Smooth muscle cell (in vitro differentiated cells): ENCODE measurements around the gene LAD1. TPM values are rescaled to one million over a fixed set of nuclear protein-coding genes. Genes with fewer than 3 reads are reported as not detected.
A peak's percentile ranks its signal among the peaks of the same experiment; 100 is the strongest.

ENCODE experiments used
- DNase-seq: peaks from one replicate; lab custom pipeline; 2025; ENCODE audit not compliant: unreplicated experiment; lab: John Stamatoyannopoulos, UW
- H2AFZ ChIP-seq: fragments of 200-600 bp; sonication (generic); 2 replicates; pipeline ENCODE4 v1.6.0; 2016; ENCODE audit warnings: antibody characterized with exemption, low read depth, mild to moderate bottlenecking
- H3F3A ChIP-seq: fragments of 200-600 bp; sonication (generic); 2 replicates; pipeline ENCODE4 v1.6.0; 2017; ENCODE audit warnings: antibody characterized with exemption, low read depth
- H3K27ac ChIP-seq: fragments of 200-600 bp; sonication (generic); 2 replicates; pipeline ENCODE4 v1.5.1; 2016; ENCODE audit warnings: low read depth, mild to moderate bottlenecking
- H3K27me3 ChIP-seq: fragments of 200-600 bp; sonication (generic); 2 replicates; pipeline ENCODE4 v1.6.1; 2016; ENCODE audit warnings: low read depth, mild to moderate bottlenecking
- H3K36me3 ChIP-seq: fragments of 200-600 bp; sonication (generic); 2 replicates; pipeline ENCODE4 v1.5.1; 2016; ENCODE audit warnings: low read depth
- H3K4me1 ChIP-seq: fragments of 200-600 bp; sonication (generic); 2 replicates; pipeline ENCODE4 v1.5.1; 2016; ENCODE audit warnings: low read depth
- H3K4me2 ChIP-seq: fragments of 200-600 bp; sonication (generic); 2 replicates; pipeline ENCODE4 v1.6.0; 2016; ENCODE audit warnings: mild to moderate bottlenecking
- H3K4me3 ChIP-seq: fragments of 200-600 bp; sonication (generic); 2 replicates; pipeline ENCODE4 v1.5.1; 2016; ENCODE audit warnings: mild to moderate bottlenecking
- H3K79me2 ChIP-seq: fragments of 200-600 bp; sonication (generic); 2 replicates; pipeline ENCODE4 v1.6.0; 2016; ENCODE audit warnings: low read depth, mild to moderate bottlenecking
- H3K9ac ChIP-seq: fragments of 200-600 bp; sonication (generic); 2 replicates; pipeline ENCODE4 v1.6.0; 2016; ENCODE audit warnings: low read depth
- H3K9me3 ChIP-seq: fragments of 200-600 bp; sonication (generic); replicated peaks from 2 replicates; pipeline ENCODE4 v1.5.1; 2016; ENCODE audit warnings: low read depth
- H4K20me1 ChIP-seq: fragments of 200-600 bp; sonication (generic); 2 replicates; pipeline ENCODE4 v1.6.0; 2016; ENCODE audit warnings: low read depth
- whole genome bisulfite sequencing: methylation state at CpG from one replicate; pipeline ENCODE4 v1.1.7; 2016; ENCODE audit warnings: low lambda C conversion rate; 5-methylcytosine and 5-hydroxymethylcytosine counted together
- polyA plus RNA-seq: library from polyadenylated mRNA; unstranded; fragments of >200 nt; fragmentation: Nextera tagmentation; extraction: Ambion mirVana; gene quantifications from 2 replicates; pipeline ENCODE4 v1.2.1, GENCODE V29; 2016
- total RNA-seq: library from RNA; depleted of rRNA; stranded (reverse); fragments of >200 nt; gene quantifications from 2 replicates; pipeline ENCODE4 v1.2.3, GENCODE V29; 2014
- TF ChIP-seq, protein P1 (sequence below): fragments of 200-600 bp; sonication (generic); IDR thresholded peaks from 2 replicates; pipeline ENCODE4 v1.5.1; 2017; ENCODE audit warnings: borderline replicate concordance, mild to moderate bottlenecking, antibody characterized with exemption; ENCODE audit not compliant: insufficient read depth, poor library complexity, severe bottlenecking

The LAD1 gene
- total and polyA plus RNA-seq, 2 experiments from 2014 or later: 6.9 to 8.8 TPM

DNA sequence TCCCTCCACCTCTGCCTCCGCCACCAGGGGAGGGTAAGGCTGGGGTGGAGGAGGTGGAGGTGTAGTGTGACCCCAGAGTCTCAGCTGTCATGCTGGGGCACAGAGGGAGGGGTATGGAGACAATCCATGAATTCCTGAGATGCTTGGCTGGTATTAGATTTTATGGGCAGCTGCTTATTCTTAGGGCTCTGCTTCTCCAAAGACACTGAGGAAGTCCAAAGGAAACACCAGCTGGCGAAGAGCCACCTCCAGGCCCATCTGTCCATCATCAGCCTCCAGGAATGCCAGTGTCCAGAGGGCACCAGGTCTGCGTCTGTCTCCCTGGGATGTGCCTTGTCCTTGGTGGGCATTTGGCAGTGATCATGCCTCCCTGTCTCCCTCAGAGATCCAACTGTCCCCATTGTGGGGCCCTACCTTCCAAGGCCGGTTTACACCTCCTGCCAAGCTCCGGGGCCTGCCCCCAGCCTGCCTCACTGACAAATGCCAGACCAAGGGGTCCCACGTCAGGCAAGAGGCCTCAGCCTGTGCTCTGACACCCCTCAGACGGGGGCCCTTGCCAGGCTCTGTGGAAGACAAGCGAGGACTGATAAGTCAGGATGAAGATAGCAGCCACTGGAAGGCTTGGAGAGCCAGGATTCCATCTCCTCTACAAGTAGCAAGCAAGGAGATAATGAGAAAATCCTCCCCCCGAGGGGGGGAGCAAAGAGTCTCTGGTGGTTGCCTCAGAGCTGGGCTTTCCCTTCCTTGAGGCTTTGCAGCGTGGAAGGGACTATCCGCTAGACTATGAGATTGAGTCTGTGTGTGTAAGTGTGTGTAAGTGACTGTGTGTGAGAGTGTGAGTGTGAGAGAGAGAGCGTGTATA lies 20.9 kb upstream of the LAD1 start:
- DNase-seq: no peak
- Histone ChIP-seq H2AFZ (no peak overlapping the region), H3K36me3 (no peaks in the 10 kb centered on the region), H3K4me1 (peaks cover 10% of the 10 kb centered on the region), H3K4me3 (no peak overlapping the region), H3K9me3 (no peaks in the 10 kb centered on the region), H3K9ac (no peak overlapping the region), H3K27me3 (no peaks in the 10 kb centered on the region), H4K20me1 (no peaks in the 10 kb centered on the region), H3K4me2 (peak overlapping the region; percentile 57), H3K27ac (no peak overlapping the region), H3K79me2 (no peaks in the 10 kb centered on the region), H3F3A (no peaks in the 10 kb centered on the region)
- TF ChIP-seq, protein P1, sequence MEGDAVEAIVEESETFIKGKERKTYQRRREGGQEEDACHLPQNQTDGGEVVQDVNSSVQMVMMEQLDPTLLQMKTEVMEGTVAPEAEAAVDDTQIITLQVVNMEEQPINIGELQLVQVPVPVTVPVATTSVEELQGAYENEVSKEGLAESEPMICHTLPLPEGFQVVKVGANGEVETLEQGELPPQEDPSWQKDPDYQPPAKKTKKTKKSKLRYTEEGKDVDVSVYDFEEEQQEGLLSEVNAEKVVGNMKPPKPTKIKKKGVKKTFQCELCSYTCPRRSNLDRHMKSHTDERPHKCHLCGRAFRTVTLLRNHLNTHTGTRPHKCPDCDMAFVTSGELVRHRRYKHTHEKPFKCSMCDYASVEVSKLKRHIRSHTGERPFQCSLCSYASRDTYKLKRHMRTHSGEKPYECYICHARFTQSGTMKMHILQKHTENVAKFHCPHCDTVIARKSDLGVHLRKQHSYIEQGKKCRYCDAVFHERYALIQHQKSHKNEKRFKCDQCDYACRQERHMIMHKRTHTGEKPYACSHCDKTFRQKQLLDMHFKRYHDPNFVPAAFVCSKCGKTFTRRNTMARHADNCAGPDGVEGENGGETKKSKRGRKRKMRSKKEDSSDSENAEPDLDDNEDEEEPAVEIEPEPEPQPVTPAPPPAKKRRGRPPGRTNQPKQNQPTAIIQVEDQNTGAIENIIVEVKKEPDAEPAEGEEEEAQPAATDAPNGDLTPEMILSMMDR: no peak
- 42% methylated on average over 12 of the region's 12 CpGs for WGBS

DNA sequence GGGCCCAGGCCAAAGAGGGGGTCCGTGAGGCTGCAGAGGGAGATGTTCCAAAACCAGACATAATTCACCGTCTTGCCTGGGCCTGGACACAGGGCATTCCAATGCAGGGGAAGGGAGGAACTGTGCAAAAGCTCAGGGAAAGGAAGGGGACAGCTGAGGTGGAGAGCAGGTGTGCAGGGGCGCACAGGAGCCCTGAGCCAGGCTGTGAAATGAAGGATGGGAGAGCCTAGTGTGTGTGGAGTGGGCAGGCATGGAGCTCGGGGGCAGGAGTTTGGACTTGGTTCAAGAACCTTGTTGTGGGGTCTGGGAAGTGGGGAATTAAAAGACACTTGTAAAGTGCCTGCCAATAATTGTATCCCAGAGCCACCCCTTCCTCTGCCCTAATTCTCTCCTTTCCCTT lies 20.1 kb upstream of the LAD1 start:
- Histone ChIP-seq H3K79me2 (no peaks in the 10 kb centered on the region), H3K9me3 (no peaks in the 10 kb centered on the region), H3K4me3 (no peak overlapping the region), H2AFZ (no peak overlapping the region), H3K4me1 (peaks cover 10% of the 10 kb centered on the region), H3K27me3 (no peaks in the 10 kb centered on the region), H4K20me1 (no peaks in the 10 kb centered on the region), H3K4me2 (no peak overlapping the region), H3K27ac (no peak overlapping the region), H3K36me3 (no peaks in the 10 kb centered on the region), H3F3A (no peaks in the 10 kb centered on the region), H3K9ac (no peak overlapping the region)
- WGBS: 84% methylated on average over 4 of the region's 4 CpGs
- TF ChIP-seq, protein P1: no peak
- DNase-seq: no peak

DNA sequence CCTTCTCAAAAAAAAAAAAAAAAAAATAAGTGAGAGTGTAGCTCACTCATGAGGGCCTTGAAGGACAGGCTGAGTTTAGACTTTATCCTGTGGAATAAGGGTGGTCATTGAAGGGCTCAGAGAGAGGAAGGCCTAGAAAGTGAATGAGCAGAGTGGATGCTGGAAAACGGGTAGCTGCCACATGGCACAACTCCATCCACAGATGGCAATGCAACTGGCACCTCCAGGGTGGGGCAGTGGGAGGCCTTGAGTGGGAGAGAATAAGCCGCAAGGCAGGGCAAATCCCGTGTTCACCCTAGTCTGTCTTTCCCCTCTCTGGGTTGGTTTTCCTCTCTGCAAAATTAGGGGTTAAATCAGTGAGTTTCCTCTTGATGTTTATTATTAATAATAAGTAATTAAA lies 19.3 kb upstream of the LAD1 start:
- H3K4me1 ChIP-seq: peaks cover 10% of the 10 kb centered on the region
- no peak overlapping the region for H3K27ac ChIP-seq
- no peaks in the 10 kb centered on the region for H3F3A ChIP-seq
- 98% methylated on average over 3 of the region's 3 CpGs for WGBS
- H4K20me1 ChIP-seq: no peaks in the 10 kb centered on the region
- TF ChIP-seq, protein P1: no peak
- no peaks in the 10 kb centered on the region for H3K79me2 ChIP-seq
- no peaks in the 10 kb centered on the region for H3K36me3 ChIP-seq
- no peak overlapping the region for H3K9ac ChIP-seq
- no peak overlapping the region for H2AFZ ChIP-seq
- no peaks in the 10 kb centered on the region for H3K27me3 ChIP-seq
- H3K4me3 ChIP-seq: no peak overlapping the region
- no peaks in the 10 kb centered on the region for H3K9me3 ChIP-seq
- DNase-seq: no peak
- no peak overlapping the region for H3K4me2 ChIP-seq
